Measurements from ENCODE around the gene MAGI1.

Gene MAGI1

GRCh38 chr3:65944252-65944651 is 94.5 kb downstream of the MAGI1 start:
- DNase-seq (ENCODE audit: low spot score), result no peak

DNA sequence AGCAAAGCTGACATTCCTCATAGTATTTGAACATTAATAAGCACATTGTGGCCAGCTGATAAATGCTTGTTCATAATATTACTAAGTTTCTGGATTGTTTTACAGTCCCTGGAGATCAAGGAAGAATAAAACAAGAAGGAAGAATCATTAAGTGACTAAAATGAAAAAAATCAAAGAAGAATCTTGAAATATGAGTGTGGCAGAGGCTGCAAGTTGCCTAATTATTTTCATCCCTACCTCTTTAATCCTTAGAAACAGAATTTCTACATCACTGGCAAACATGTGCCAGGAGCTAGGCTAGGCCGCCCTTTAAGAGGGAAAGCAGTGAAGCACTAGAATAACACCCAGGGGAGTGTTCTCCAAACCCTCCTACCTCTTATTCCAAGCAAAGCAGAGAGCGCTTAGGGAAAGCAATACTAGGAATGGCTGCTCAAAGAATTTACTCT is 98.9 kb downstream of the MAGI1 start:
- DNase-seq (ENCODE audit: low spot score), result no peak

DNA sequence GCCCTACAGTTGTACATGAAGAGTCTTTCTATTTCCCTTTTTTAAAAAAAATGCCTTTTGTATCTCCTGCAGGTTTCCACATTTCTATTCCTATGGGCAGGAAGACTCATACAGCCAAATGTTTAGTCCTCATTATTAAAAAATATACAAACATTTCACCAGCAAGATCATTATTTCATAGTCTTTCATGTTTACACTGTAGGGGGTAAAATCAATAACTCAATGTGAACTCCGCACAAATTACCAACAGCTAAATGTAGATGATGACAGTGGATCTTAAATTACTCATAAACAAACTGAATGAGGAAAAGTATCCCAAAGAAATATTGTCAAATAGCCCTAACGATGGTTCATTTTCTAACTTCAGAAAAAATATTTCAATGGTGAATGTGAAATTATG is 99.5 kb downstream of the MAGI1 start:
- DNase-seq (ENCODE audit: low spot score), result no peak

DNA sequence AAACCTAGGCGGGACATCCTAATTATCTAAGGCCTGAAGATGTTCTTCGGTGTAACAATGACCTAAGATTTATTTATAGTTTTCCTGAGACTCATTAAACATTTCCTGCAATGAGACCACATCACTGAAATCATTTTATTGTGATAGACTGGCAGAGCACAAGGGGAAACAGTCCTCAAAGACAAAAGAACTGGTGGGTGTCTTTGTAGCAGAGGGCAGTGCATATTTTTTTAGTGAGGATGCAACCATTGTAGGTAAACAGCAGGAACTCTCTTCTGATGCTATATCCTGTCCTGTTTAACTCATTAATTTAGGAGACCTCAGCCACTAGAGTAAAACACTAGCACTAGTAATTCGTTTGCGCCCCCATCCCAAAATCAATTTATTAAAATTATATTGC is 100.0 kb downstream of the MAGI1 start:
- DNase-seq (ENCODE audit: low spot score), result no peak

DNA sequence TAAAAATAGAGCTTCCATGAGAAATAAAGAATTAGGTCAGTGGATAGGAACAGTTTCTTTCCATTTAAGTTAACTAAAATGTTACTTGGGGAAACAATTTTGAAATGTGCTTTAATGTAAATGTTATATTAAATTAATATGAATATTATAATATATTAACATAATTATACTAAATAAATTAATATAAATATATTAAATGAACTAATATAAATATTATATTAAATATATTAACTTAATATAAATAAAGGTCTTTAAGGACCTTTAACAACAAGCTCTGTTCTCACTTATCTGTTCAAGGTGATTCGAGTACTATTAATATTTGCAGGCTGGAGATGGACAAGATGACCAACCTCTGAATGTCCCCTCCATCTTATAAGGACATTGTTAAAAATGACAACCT is 100.6 kb downstream of the MAGI1 start:
- no peak for DNase-seq (ENCODE audit: low spot score)

GRCh38 chr3:65936908-65937638 is 101.6 kb downstream of the MAGI1 start:
- DNase-seq (ENCODE audit: low spot score), result no peak

DNA sequence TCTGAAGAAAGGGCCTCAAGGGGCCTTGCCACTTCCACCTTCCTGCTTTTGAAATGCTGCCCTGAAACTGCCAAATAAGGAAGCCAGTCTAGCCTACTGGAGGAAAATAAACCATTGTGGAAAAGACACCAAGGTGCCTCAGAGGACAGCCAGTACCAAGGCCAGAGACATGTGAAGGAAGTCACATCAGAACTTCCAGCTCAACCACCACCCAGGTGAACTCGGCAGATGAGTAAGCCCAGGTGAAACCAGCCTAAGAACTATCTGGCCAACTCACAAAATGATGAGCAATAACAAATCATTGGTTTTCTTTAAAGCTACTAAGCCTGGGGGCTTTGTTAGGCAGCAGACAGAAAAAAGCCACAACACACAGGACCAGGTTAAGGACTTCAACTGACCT is 103.0 kb downstream of the MAGI1 start:
- DNase-seq (ENCODE audit: low spot score), result no peak

GRCh38 chr3:65930648-65931047 is 108.1 kb downstream of the MAGI1 start:
- DNase-seq (ENCODE audit: low spot score), result no peak

DNA sequence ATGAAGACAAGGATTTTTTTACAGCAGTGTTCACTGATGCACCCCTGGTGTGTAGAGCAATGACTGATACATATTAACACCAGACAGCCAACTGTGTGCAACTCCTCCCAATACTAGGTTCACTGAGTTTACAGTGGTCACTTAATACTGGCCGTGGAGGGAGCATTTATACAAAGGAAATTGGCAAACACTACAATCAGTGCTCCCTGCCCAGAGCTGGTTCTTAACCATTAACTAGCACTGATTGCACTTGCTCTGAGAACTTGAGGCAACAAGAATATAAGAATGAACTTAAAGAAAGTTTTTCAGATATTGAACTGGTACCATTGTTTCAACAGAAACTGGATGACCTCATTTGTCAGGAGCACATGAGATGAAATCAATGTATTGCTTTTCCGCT is 110.6 kb downstream of the MAGI1 start:
- no peak for DNase-seq (ENCODE audit: low spot score)

DNA sequence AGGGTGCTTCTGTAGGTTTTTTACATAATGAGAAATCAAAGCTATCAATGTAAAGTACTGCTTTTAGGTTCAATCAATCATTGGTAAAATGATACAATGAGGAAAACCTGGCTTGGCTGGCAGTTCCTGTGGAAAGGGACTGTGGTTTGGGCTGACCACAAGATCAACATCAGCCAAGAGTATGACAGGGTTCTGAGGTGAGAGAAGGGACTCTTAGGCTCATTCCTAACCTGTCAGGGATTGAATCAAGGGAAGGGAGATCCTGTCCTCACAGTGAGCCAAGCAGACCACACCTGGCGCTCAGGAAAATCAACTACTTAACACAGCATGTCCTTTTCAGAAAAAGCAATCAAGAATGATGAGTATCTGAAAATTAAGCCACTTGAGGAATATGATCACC is 111.1 kb downstream of the MAGI1 start:
- no peak for DNase-seq (ENCODE audit: low spot score)

DNA sequence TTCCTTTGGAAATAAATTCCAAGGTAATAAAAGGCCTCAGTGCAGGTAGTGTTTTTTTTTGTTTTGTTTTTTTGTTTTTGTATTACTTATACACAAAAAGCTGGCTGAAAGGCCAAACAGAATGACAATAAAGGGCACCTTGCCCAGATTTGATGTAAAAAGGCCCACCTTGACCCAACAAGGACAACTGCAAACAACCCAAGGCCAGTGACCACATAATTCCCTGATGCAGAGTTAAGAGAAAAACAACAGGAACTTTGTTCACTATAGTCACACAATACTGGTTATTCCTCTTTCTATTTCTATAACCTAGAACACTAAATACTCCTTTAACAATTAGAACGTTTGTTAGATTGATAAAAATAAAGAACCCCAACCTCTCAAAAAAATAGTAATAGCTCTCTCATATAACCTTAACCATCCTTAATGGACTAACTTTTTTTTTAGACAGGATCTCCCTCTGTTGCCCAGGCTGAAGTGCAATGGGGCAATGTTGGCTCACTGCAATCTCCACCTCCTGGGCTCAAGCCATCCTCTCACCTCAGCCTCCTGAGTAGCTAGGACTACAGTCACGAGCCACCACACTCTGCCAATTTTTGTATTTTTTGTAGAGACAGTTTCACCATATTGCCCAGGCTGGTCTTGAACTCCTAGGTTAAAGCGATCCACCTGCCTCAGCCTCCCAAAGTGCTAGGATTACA is 113.3 kb downstream of the MAGI1 start:
- DNase-seq (ENCODE audit: low spot score), result no peak

- DNase-seq (ENCODE audit: low spot score), result no peak
These were observed 114.0 kb downstream of the MAGI1 start for GRCh38 chr3:65924762-65925161.

DNA sequence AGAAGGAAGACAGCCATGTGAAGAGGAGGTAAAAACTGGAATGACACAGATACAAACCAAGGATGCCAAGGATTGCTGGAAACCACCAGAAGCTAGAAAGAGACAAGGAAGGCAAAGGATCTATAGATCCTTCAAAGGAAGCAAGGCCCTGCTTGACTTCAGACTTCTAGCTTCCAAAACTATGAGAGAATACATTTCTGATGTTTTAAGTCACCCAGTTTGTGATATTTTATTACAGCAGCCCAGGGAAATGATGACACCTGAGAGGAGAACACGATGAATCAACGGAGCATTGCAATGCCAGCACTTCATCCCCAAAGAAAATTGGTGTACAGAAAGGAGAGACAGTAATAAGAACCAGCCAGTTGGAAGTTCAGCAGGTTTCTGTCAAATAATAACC is 116.3 kb downstream of the MAGI1 start:
- no peak for DNase-seq (ENCODE audit: low spot score)

- no peak for DNase-seq (ENCODE audit: low spot score)
These were observed 118.9 kb downstream of the MAGI1 start for GRCh38 chr3:65919826-65920225.

GRCh38 chr3:65915477-65915876 is 123.2 kb downstream of the MAGI1 start:
- DNase-seq (ENCODE audit: low spot score), result no peak

GRCh38 chr3:65914740-65915367 is 123.9 kb downstream of the MAGI1 start:
- DNase-seq (ENCODE audit: low spot score), result no peak

- DNase-seq (ENCODE audit: low spot score), result no peak
These were observed 124.5 kb downstream of the MAGI1 start for GRCh38 chr3:65914032-65914739.

GRCh38 chr3:65912647-65913046 is 126.1 kb downstream of the MAGI1 start:
- DNase-seq (ENCODE audit: low spot score), result no peak

GRCh38 chr3:65908588-65908987 is 130.1 kb downstream of the MAGI1 start:
- DNase-seq (ENCODE audit: low spot score), result no peak

GRCh38 chr3:65907232-65908130 is 131.2 kb downstream of the MAGI1 start:
- DNase-seq (ENCODE audit: low spot score), result no peak

DNA sequence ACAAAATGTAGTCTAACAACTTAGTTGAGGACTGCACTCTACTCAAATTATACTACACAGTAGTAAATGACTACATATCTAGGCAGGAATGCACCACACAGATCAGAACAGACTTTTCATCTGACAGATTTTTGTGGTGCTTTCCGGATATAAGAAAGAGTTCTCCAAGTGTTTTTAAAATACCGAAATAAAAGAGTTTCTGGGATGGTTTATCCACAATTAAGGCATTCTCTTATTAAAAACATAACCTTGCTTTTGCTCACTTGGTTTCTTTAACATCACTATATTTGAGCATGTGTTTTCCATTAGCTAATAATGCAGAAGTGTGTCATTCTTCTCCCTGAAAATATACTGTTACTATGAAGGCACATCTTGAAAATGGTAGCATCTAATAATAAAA is 132.9 kb downstream of the MAGI1 start:
- no peak for DNase-seq (ENCODE audit: low spot score)

DNA sequence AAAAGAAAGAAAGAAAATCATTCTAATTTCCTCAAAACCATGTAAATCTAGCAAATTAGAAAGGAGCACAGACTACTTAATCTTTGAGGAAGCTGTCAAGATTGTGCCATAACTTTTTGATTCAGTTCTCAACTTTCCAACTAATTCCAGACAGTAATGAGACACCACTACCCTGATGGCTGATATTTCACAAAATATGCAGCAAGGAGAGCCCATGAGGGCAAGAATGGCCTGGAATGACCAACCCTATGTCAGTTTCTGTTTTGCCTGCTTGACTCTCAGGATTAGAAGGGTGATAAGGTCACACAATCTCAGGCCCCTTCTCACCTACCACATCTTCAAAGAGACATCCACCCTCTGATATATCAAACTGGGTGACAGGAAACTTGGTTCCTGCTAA is 134.7 kb downstream of the MAGI1 start:
- DNase-seq (ENCODE audit: low spot score), result no peak

Data from hematopoietic multipotent progenitor cell treated with erythropoietin and hydrocortisone succinate and interleukin-3 and kit ligand, for 17 days (in vitro differentiated cells).